Activated gamma-delta T cell treated with anti-CD3 and anti-CD28 coated beads, Interleukin-2, amount 50 U/mL, for 16 hours (primary cell): ENCODE measurements around the gene RASSF8.
"Not testable (repeated sequence)": the region's sequence is repeated elsewhere in the genome, so short reads cannot be mapped to it uniquely, and the experiment has no call there.

ENCODE experiments used
- DNase-seq: peaks from one replicate; pipeline ENCODE4 v3.0.0-alpha.2; 2020; ENCODE audit warnings: low read depth

The RASSF8 gene

GRCh38 chr12:26029736-26030022, 71.2 kb downstream of the RASSF8 start:
- DNase-seq: no peak

GRCh38 chr12:26030371-26030770, 71.9 kb downstream of the RASSF8 start:
- no peak for DNase-seq

GRCh38 chr12:26031318-26031717, 72.8 kb downstream of the RASSF8 start:
- DNase-seq: no peak

- DNase-seq: no peak
Observed at GRCh38 chr12:26031827-26032226, 73.3 kb downstream of the RASSF8 start.

GRCh38 chr12:26032290-26032689, 73.8 kb downstream of the RASSF8 start:
- DNase-seq: no peak

GRCh38 chr12:26032719-26033241, 74.3 kb downstream of the RASSF8 start:
- no peak for DNase-seq

GRCh38 chr12:26034371-26035142, 76.1 kb downstream of the RASSF8 start:
- no peak for DNase-seq

- no peak for DNase-seq
Observed at GRCh38 chr12:26036877-26037276, 78.4 kb downstream of the RASSF8 start.

- DNase-seq: no peak
Observed at GRCh38 chr12:26037615-26038220, 79.2 kb downstream of the RASSF8 start.

- no peak for DNase-seq
Observed at GRCh38 chr12:26042645-26043044, 84.2 kb downstream of the RASSF8 start.

GRCh38 chr12:26043135-26044006, 84.9 kb downstream of the RASSF8 start:
- no peak for DNase-seq

- DNase-seq: no peak
Observed at GRCh38 chr12:26044007-26044394, 85.5 kb downstream of the RASSF8 start.

- no peak for DNase-seq
Observed at GRCh38 chr12:26044592-26044991, 86.1 kb downstream of the RASSF8 start.

- no peak for DNase-seq
Observed at GRCh38 chr12:26046203-26046602, 87.7 kb downstream of the RASSF8 start.

- DNase-seq: no peak
Observed at GRCh38 chr12:26046906-26047305, 88.4 kb downstream of the RASSF8 start.

GRCh38 chr12:26047401-26048226, 89.1 kb downstream of the RASSF8 start:
- no peak for DNase-seq

- no peak for DNase-seq
Observed at GRCh38 chr12:26052652-26053051, 94.2 kb downstream of the RASSF8 start.

GRCh38 chr12:26054383-26054782, 95.9 kb downstream of the RASSF8 start:
- no peak for DNase-seq

- no peak for DNase-seq
Observed at GRCh38 chr12:26055087-26055486, 96.6 kb downstream of the RASSF8 start.

- no peak for DNase-seq
Observed at GRCh38 chr12:26056335-26056734, 97.9 kb downstream of the RASSF8 start.

GRCh38 chr12:26057271-26057670, 98.8 kb downstream of the RASSF8 start:
- not testable (repeated sequence) for DNase-seq

GRCh38 chr12:26058308-26058707, 99.8 kb downstream of the RASSF8 start:
- DNase-seq: no peak
